NCI-H345 (cell line): ENCODE results near the gene GNAT1.
"Not testable (repeated sequence)": the region's sequence is repeated elsewhere in the genome, so short reads cannot be mapped to it uniquely, and the experiment has no call there.

Experiments used
- DNase-seq: peaks from one replicate; lab custom pipeline; 2025; lab: John Stamatoyannopoulos, UW

The GNAT1 gene

GRCh38 chr3:50241713-50242380 lies 50.4 kb downstream of the GNAT1 start:
- DNase-seq, result no peak

DNA sequence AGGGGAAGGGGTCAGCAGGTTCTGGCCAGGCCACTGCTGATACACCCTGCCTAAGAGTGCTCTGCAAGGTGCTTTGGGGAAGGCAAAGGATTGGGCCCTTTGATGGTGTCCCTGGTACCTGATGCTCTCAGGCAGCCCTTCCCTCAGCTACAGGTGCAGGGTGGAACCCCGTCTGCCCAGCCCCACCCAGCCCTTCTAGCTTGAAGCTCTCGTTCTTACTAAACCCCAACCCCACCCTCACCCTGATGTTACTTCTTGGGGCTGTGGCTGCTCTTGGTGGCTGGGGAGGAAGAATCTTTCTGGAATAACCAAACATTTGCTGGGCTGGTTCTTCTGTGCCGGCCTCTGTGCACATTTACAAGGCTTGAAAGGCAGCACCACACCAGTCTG lies 51.0 kb downstream of the GNAT1 start:
- no peak for DNase-seq

GRCh38 chr3:50242851-50243542 lies 51.6 kb downstream of the GNAT1 start:
- DNase-seq, result no peak

- DNase-seq, result no peak
Observed at GRCh38 chr3:50243543-50243895, 52.1 kb downstream of the GNAT1 start.

DNA sequence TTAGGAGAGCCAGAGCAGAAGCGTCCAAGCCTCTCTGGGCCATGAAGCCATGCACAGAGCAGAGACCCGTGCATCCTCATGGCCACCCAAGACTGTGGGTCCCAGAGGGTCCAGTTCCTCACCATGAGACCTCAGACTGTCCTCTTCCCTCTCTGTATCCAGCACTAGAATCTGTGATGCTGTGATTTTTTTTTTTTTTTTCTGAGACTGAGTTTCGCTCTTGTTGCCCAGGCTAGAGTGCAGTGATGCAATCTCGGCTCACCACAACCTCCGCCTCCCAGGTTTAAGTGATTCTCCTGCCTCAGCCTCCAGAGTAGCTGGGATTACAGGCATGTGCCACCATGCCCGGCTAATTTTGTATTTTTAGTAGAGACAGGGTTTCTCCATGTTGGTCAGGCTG lies 53.4 kb downstream of the GNAT1 start:
- DNase-seq, result not testable (repeated sequence)

GRCh38 chr3:50245251-50245745 lies 53.9 kb downstream of the GNAT1 start:
- DNase-seq, result no peak

GRCh38 chr3:50245831-50246516 lies 54.6 kb downstream of the GNAT1 start:
- peak; percentile 71 for DNase-seq

GRCh38 chr3:50246517-50246954 lies 55.1 kb downstream of the GNAT1 start:
- no peak for DNase-seq
